K562 (cell line): ENCODE measurements around the gene KLF2. TPM values are rescaled to one million over a fixed set of nuclear protein-coding genes. Genes with fewer than 3 reads are reported as not detected.

Experiments
- ATAC-seq: fragments of 200-7000 bp; cut with Tn5 transposase; 3 replicates; pipeline ENCODE4 v1.9.1; 2020; ENCODE audit warnings: moderate library complexity
- BruUV-seq: library from RNA; stranded (reverse); fragments of 400-500 nt; replicated peaks from 2 replicates; lab custom pipeline; 2021; lab: Mats Ljungman, UMichigan
- CTCF ChIA-PET: fragments of 300-600 bp; formaldehyde crosslinking; extraction: SDS; loops from one replicate; lab custom pipeline; 2021; ENCODE audit warnings: low intra/inter-chr PET ratio; lab: Yijun Ruan, JAX
- POLR2A ChIA-PET: fragments of 300-600, 350-650 bp; sonication (Branson Sonifier 250); formaldehyde crosslinking; extraction: SDS; loops from one replicate; lab custom pipeline; 2021; ENCODE audit warnings: antibody characterized with exemption, inconsistent platforms; lab: Yijun Ruan, JAX
- DNase-seq, 4 experiments: peaks; one replicate each; pipeline versions ENCODE4 v3.0.0 to v3.0.0-alpha.2; 2011 to 2018; ENCODE audit warnings: low spot score in 3 of 4, mixed read lengths in 3 of 4; ENCODE audit errors: extremely low read depth in 1 of 4
- FAIRE-seq: peaks from 2 replicates; lab custom pipeline; 2011; peaks lifted over from hg19 to GRCh38; lab: Jason Lieb, UNC
- H2AFZ ChIP-seq: 2 replicates; pipeline ENCODE4 v1.6.0; 2011; ENCODE audit warnings: low read depth, low read length, control low read depth, inconsistent platforms
- H3K27ac ChIP-seq: fragments of 200-600 bp; 3 replicates; pipeline ENCODE4 v1.8.0; 2011; ENCODE audit warnings: low read depth, mild to moderate bottlenecking, control low read depth, inconsistent platforms, low read length, moderate library complexity, mixed read lengths; ENCODE audit errors: extremely low read depth
- H3K27me3 ChIP-seq, 2 experiments: fragments of 300-600 bp in 1 of 2; 2 replicates in 1 of 2; 3 replicates in 1 of 2; pipeline versions ENCODE4 v1.6.0 to v1.8.0; 2011; ENCODE audit warnings: inconsistent platforms in 2 of 2, low read length in 2 of 2, mild to moderate bottlenecking in 1 of 2, mixed read lengths in 1 of 2, moderate library complexity in 1 of 2; ENCODE audit not compliant: control insufficient read depth in 2 of 2, insufficient read depth in 2 of 2
- H3K36me3 ChIP-seq: fragments of 300-600 bp; 3 replicates; pipeline ENCODE4 v1.8.0; 2011; ENCODE audit warnings: mild to moderate bottlenecking, low read length, inconsistent platforms; ENCODE audit not compliant: control insufficient read depth, insufficient read depth
- H3K4me1 ChIP-seq, 2 experiments: fragments of 200-600 bp in 1 of 2; replicated peaks in 1 of 2; 2 replicates in 1 of 2; 3 replicates in 1 of 2; pipeline versions ENCODE4 v1.5.1 to v1.8.0; 2011; ENCODE audit warnings: inconsistent platforms in 2 of 2, low read length in 2 of 2, mild to moderate bottlenecking in 1 of 2, mixed read lengths in 1 of 2, moderate library complexity in 1 of 2; ENCODE audit not compliant: control insufficient read depth in 2 of 2, insufficient read depth in 2 of 2
- H3K4me2 ChIP-seq: 2 replicates; pipeline ENCODE4 v1.6.1; 2011; ENCODE audit warnings: low read length, control low read depth, inconsistent platforms, mixed read lengths; ENCODE audit not compliant: insufficient read depth
- H3K4me3 ChIP-seq: fragments of 200-600 bp; sonication (generic), shearing (Covaris generic); 2 replicates; pipeline ENCODE4 v1.5.1; 2016; ENCODE audit warnings: control low read depth, inconsistent platforms
- H3K79me2 ChIP-seq: fragments of 200-600 bp; 3 replicates; pipeline ENCODE4 v1.8.0; 2011; ENCODE audit warnings: low read length, inconsistent platforms; ENCODE audit not compliant: control insufficient read depth, insufficient read depth
- H3K9ac ChIP-seq, 2 experiments: 2 replicates each; pipeline versions ENCODE4 v1.6.0 to v1.6.1; 2011; ENCODE audit warnings: low read depth in 2 of 2, low read length in 2 of 2, control low read depth in 1 of 2, inconsistent platforms in 1 of 2, mild to moderate bottlenecking in 1 of 2, mixed read lengths in 1 of 2; ENCODE audit not compliant: insufficient read depth in 1 of 2
- H3K9me1 ChIP-seq: one replicate; pipeline ENCODE4 v1.6.0; 2011; ENCODE audit warnings: inconsistent platforms, mild to moderate bottlenecking, low read length, moderate library complexity; ENCODE audit not compliant: control insufficient read depth, insufficient read depth
- H3K9me3 ChIP-seq: replicated peaks from 2 replicates; pipeline ENCODE4 v1.5.1; 2011; ENCODE audit warnings: low read depth, low read length, inconsistent platforms; ENCODE audit not compliant: control insufficient read depth, insufficient read depth
- H4K20me1 ChIP-seq: replicated peaks from 2 replicates; pipeline ENCODE4 v1.6.1; 2011; ENCODE audit warnings: low read length, inconsistent platforms, mixed read lengths; ENCODE audit not compliant: control insufficient read depth, insufficient read depth
- CTBP1 ChIP-seq: fragments of 450-650 bp; IDR thresholded peaks from 2 replicates; pipeline ENCODE4 v1.6.1; 2016; ENCODE audit warnings: borderline replicate concordance
- EGR1 ChIP-seq: fragments of 450-650 bp; conservative IDR thresholded peaks from 2 replicates; pipeline ENCODE4 v1.6.1; 2017; ENCODE audit warnings: mild to moderate bottlenecking
- ESRRA ChIP-seq: fragments of 450-650 bp; IDR thresholded peaks from 2 replicates; pipeline ENCODE4 v1.6.1; 2014; ENCODE audit warnings: low read depth, mild to moderate bottlenecking, moderate library complexity, borderline replicate concordance
- FOS ChIP-seq: IDR thresholded peaks from 3 replicates; pipeline ENCODE4 v1.6.1; 2011; ENCODE audit not compliant: insufficient read length; ENCODE audit errors: extremely low read depth
- MED1 ChIP-seq: sonication (generic); formaldehyde crosslinking; IDR thresholded peaks from 2 replicates; pipeline ENCODE4 v1.8.1; 2023; ENCODE audit warnings: missing genetic modification reagents, borderline replicate concordance
- PHF21A ChIP-seq: fragments of 450-650 bp; IDR thresholded peaks from 2 replicates; pipeline ENCODE4 v1.6.1; 2017; ENCODE audit warnings: low read depth, borderline replicate concordance
- POLR2H ChIP-seq: IDR thresholded peaks from 2 replicates; pipeline ENCODE4 v1.6.1; 2016; ENCODE audit warnings: missing genetic modification characterization, low read depth, mild to moderate bottlenecking, control low read depth, missing compliant biosample characterization, moderate library complexity
- RBFOX2 ChIP-seq: fragments of 200-400 bp; formaldehyde crosslinking; IDR thresholded peaks from 2 replicates; pipeline ENCODE4 v1.6.1; 2017; ENCODE audit warnings: low read depth, mild to moderate bottlenecking, low read length, moderate library complexity
- RNF219 ChIP-seq: fragments of 250-450 bp; sonication (Bioruptor Pico); IDR thresholded peaks from 2 replicates; pipeline ENCODE4 v1.5.0; 2022; ENCODE audit warnings: mild to moderate bottlenecking
- SOX6 ChIP-seq: fragments of 450-650 bp; IDR thresholded peaks from 2 replicates; pipeline ENCODE4 v1.6.1; 2014; ENCODE audit warnings: mild to moderate bottlenecking
- TBL1XR1 ChIP-seq, 2 experiments: IDR thresholded peaks; 2 replicates each; pipeline ENCODE4 v1.6.1; 2012; ENCODE audit warnings: improper control_type of control experiment in 2 of 2, low read length in 2 of 2, mild to moderate bottlenecking in 1 of 2
- TGIF2 ChIP-seq: sonication (generic); formaldehyde crosslinking; IDR thresholded peaks from 2 replicates; pipeline ENCODE4 v1.8.1; 2022; ENCODE audit warnings: mild to moderate bottlenecking, missing genetic modification reagents, moderate library complexity
- THAP7 ChIP-seq: fragments of 250-450 bp; sonication (Bioruptor Pico); IDR thresholded peaks from 2 replicates; pipeline ENCODE4 v1.5.0; 2021
- USF1 ChIP-seq: sonication (generic); formaldehyde crosslinking; IDR thresholded peaks from 2 replicates; pipeline ENCODE4 v1.9.0; 2022; ENCODE audit warnings: mild to moderate bottlenecking, missing genetic modification reagents
- WGBS: fragments of 100-300 bp; shearing (Covaris generic); methylation state at CpG from one replicate; pipeline ENCODE4 v1.1.6; 2016; ENCODE audit warnings: low coverage, mixed read lengths; ENCODE audit not compliant: insufficient coverage; ENCODE audit errors: missing lambda C conversion rate; 5-methylcytosine and 5-hydroxymethylcytosine counted together
- in situ Hi-C: fragments of 300-500 bp; cut with MboI; formaldehyde crosslinking; loops from 4 replicates; pipeline ENCODE4 v1.15.0; 2018; ENCODE audit warnings: inconsistent platforms, mixed read lengths
- intact Hi-C: fragments of 100-400 bp; cut with micrococcal nuclease; formaldehyde crosslinking; loops from 2 replicates; pipeline ENCODE4 v1.14.2; 2022
- polyA plus RNA-seq, 8 experiments: library from polyadenylated mRNA; depleted of rRNA in 4 of 8; stranded (reverse) in 5 of 8; unstranded in 3 of 8; fragments of >200 nt; fragmentation: Nextera tagmentation in 2 of 8; fragmentation: Illumina TruSeq in 1 of 8; extraction: Ambion mirVana in 2 of 8; extraction: Trizol in 1 of 8; gene quantifications; 2 replicates each; pipeline versions ENCODE4 v1.2.1 to v1.2.3, GENCODE V29; 2011 to 2014; ENCODE audit warnings: inconsistent platforms in 1 of 8, missing spikeins in 1 of 8
- total RNA-seq, 7 experiments: library from RNA; depleted of rRNA in 6 of 7; stranded (reverse); fragments of >200 nt in 6 of 7; fragmentation: Illumina TruSeq in 2 of 7; extraction: Trizol in 2 of 7; gene quantifications; 2 replicates each; pipeline versions ENCODE4 v1.2.1 to v1.2.3, GENCODE V29; 2011 to 2021; ENCODE audit warnings: low replicate concordance in 1 of 7
- TF ChIP-seq, protein P1 (sequence below), 3 experiments: fragments of 200-800 bp in 1 of 3; fragments of 250-450 bp in 1 of 3; fragments of 450-650 bp in 1 of 3; sonication (Bioruptor Pico) in 1 of 3; sonication (Bioruptor generic) in 1 of 3; formaldehyde crosslinking in 1 of 3; IDR thresholded peaks; 2 replicates each; pipeline versions ENCODE4 v1.6.1 to v1.8.0; 2016 to 2022; ENCODE audit warnings: mild to moderate bottlenecking in 2 of 3, missing genetic modification characterization in 2 of 3, missing compliant biosample characterization in 1 of 3, moderate library complexity in 1 of 3

KLF2 gene
- total and polyA plus RNA-seq, 9 of the 15 experiments (the other 6 are each of a cell fraction or from before 2014, with no cell fraction given): 0.07 to 0.71 TPM; not detected in 7

DNA sequence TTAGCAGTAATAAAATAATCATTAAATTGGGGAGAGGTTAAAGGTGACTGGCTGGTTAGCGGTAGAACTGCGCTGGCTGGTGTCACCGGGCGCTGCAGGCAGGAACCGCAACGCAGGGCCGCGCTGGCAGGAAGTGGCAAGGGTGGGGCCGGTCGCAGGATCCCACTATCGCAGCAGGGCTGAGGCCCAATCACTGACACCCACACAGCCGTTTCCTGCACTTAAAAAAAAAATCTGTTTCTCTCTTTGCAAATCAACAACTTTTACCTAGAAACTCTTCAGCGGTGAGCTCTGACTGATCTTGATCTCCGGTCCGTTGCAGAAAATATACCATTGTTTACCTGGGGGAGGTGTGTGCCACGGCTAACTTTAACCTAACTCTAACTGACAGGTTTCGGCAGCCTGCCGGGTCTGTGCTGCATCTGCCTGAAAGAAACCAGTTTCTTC, 46.9 kb downstream of the KLF2 start:
- no peak overlapping the region for H3K27ac ChIP-seq
- no peak for TF ChIP-seq TGIF2
- peak; percentile 48; the same call in 1 of the 2 replicates for TF ChIP-seq RBFOX2
- TF ChIP-seq EGR1: peak; percentile 67
- no peak for TF ChIP-seq THAP7
- TF ChIP-seq, protein P1, sequence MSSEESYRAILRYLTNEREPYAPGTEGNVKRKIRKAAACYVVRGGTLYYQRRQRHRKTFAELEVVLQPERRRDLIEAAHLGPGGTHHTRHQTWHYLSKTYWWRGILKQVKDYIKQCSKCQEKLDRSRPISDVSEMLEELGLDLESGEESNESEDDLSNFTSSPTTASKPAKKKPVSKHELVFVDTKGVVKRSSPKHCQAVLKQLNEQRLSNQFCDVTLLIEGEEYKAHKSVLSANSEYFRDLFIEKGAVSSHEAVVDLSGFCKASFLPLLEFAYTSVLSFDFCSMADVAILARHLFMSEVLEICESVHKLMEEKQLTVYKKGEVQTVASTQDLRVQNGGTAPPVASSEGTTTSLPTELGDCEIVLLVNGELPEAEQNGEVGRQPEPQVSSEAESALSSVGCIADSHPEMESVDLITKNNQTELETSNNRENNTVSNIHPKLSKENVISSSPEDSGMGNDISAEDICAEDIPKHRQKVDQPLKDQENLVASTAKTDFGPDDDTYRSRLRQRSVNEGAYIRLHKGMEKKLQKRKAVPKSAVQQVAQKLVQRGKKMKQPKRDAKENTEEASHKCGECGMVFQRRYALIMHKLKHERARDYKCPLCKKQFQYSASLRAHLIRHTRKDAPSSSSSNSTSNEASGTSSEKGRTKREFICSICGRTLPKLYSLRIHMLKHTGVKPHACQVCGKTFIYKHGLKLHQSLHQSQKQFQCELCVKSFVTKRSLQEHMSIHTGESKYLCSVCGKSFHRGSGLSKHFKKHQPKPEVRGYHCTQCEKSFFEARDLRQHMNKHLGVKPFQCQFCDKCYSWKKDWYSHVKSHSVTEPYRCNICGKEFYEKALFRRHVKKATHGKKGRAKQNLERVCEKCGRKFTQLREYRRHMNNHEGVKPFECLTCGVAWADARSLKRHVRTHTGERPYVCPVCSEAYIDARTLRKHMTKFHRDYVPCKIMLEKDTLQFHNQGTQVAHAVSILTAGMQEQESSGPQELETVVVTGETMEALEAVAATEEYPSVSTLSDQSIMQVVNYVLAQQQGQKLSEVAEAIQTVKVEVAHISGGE (CRISPR knock-in tag; IDR thresholded peaks at IDR 0.05): 0 out of 6 replicates have a peak, but pooled peaks of 1 of the 3 experiments have one; percentile 40
- peak; percentile 61; the same call in 1 of the 2 replicates for TF ChIP-seq CTBP1
- no peak for TF ChIP-seq RNF219 (CRISPR knock-in tag)
- peak; percentile 56; the same call in 1 of the 2 replicates for TF ChIP-seq SOX6
- peak; percentile 41; the same call in 1 of the 2 replicates for TF ChIP-seq PHF21A
- no peak for TF ChIP-seq USF1 (CRISPR knock-in tag)
- no peak for TF ChIP-seq FOS
- peak; percentile 61; the same call in 1 of the 2 replicates for TF ChIP-seq ESRRA
- no peak for TF ChIP-seq MED1 (CRISPR knock-in tag)
- no peak for TF ChIP-seq POLR2H (tag)
- no peak for TF ChIP-seq TBL1XR1 (IDR thresholded peaks at IDR 0.05; ENCODE audit: low read length in 2 of 2)

More for the DNA sequence above, 46.9 kb downstream of the KLF2 start:
- Histone ChIP-seq H3K27me3 (no peaks in the 10 kb centered on the region), H2AFZ (no peak overlapping the region), H3K36me3 (peaks cover 31% of the 10 kb centered on the region; the same call in 2 of the 3 replicates), H3K4me3 (no peak overlapping the region), H3K9me1 (no peaks in the 10 kb centered on the region), H4K20me1 (peaks cover 10% of the 10 kb centered on the region), H3K9ac (peak overlapping the region in 1 of 2 experiments; percentile 9; a peak in 2 of 4 replicates), H3K79me2 (no peaks in the 10 kb centered on the region), H3K4me1 (peaks cover 32 to 35% of the 10 kb centered on the region in 2 experiments), H3K4me2 (no peak overlapping the region), H3K9me3 (no peaks in the 10 kb centered on the region)
- ATAC-seq (peak; percentile 95), DNase-seq (peak; percentile 75 to 83 (median 80)), FAIRE-seq (no peak)
- intact Hi-C loops (no loop called here), in situ Hi-C loops (no loop called here)
- 3% methylated on average over 18 of the region's 18 CpGs for WGBS
- CTCF ChIA-PET: no interaction called here
- no TSS peak for BruUV-seq
- POLR2A ChIA-PET: no interaction called here
